HG03439 (cell line): ENCODE data around the gene NAA16.
"Not testable (repeated sequence)": the region's sequence is repeated elsewhere in the genome, so short reads cannot be mapped to it uniquely, and the experiment has no call there.

ENCODE experiments used
- ATAC-seq: cut with Tn5 transposase; IDR thresholded peaks from one replicate; pipeline ENCODE4 v1.9.1; 2021; ENCODE audit warnings: mild to moderate bottlenecking, moderate library complexity; ENCODE audit not compliant: unreplicated experiment

Gene NAA16

DNA sequence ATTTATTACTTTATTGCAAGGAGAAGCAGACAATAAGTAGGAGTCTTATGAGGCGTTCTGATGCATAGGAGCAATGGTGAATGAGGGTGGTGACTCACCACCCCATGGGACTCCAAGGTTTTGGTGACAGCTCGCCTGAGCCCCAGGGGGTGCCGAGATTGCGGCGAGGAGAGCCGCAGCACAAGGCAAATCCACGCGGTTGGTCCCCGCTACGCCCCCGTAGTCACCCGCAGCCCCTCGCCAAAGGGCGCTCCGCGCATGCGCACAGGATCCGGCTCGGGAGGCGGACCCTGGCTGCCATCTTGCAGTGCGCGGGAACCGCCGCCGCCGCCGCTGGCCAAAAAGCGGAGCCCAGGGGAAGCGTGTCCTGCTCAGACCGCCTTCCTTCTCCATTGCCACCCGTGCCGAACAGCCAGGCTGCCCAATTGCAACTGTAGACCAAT lies at the start of gene NAA16:
NAA16 (plus strand) TSS at position 305 of the 443 bp plus-strand sequence. CDS start 262 bp downstream, outside the sequence.
- ATAC-seq, result peak; percentile 82

DNA sequence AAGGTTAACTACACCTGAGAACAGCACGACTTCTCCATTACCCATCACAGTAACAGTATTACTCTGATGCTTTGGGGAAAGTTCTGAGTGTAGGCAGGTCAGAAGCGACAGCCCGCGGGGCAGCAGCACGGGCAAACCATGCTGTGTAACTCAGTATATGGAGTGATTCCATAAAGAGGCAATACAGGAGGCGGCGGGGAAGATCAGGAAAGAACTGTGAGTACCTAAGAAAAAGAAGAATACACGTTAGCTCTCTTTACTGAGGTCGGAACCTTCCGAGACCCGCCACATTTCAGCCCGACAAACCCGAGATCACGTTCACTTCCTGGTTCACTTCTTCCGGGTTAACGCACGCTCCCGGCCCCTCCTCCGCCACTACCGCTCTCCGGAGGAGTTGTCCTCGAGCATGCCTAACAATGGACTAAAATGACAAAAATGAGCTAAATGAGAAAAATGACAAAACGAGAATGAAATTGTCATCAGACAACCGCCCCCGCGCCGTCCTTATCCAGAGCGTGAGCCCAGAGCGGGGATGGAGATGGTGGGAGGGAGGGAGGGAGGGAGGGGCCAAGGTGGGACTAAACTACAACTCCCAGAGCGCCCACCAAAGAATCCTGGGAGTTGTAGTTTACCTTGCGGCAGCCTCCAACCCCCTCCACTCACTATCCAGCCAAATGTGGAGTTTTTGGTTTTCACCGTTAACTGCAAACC lies 47.7 kb upstream of the NAA16 start, which contains the start of gene MTRF1:
MTRF1 (minus strand) TSS at position 316 of the 711 bp plus-strand sequence. CDS start 2,669 bp downstream, outside the sequence.
- ATAC-seq, result peak; percentile 97

DNA sequence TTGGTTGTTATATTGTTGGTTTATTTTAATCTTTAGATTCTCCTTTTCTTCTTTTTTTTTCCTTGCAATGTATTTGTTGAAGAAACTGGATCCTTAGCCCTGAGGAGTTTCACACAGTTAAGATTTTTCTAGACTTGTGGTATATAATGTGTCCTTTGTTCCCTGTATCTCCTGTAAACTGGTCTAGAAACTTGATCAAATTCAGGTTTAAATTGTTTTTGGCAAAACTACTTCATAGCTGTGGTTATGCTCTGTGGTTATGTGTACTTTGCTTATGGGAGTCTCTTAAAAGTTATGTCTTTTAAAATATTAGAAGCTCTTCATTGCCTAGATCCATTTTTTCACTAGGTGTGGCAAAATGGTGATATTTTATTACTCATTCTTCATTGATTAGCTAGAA lies 44.0 kb upstream of the NAA16 start:
- ATAC-seq, result no peak

DNA sequence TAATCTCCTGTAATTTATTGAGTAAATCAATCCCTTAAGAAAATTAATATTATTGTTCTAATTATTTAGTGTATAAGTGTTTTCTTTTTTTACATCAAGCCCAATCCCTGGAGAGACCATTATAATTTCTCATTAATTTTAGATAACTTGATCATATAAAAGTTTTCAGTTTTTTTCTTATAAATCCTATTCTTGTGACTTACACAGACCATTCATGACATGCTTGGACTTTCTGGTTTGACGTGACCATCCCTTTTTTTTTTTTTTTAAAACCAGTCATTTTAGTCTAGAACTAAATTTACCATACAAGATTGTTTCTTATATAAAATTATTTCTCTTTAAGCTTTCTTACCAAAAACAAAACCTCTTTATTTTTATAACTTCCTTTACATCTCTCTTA lies 42.3 kb upstream of the NAA16 start:
- ATAC-seq, result no peak

DNA sequence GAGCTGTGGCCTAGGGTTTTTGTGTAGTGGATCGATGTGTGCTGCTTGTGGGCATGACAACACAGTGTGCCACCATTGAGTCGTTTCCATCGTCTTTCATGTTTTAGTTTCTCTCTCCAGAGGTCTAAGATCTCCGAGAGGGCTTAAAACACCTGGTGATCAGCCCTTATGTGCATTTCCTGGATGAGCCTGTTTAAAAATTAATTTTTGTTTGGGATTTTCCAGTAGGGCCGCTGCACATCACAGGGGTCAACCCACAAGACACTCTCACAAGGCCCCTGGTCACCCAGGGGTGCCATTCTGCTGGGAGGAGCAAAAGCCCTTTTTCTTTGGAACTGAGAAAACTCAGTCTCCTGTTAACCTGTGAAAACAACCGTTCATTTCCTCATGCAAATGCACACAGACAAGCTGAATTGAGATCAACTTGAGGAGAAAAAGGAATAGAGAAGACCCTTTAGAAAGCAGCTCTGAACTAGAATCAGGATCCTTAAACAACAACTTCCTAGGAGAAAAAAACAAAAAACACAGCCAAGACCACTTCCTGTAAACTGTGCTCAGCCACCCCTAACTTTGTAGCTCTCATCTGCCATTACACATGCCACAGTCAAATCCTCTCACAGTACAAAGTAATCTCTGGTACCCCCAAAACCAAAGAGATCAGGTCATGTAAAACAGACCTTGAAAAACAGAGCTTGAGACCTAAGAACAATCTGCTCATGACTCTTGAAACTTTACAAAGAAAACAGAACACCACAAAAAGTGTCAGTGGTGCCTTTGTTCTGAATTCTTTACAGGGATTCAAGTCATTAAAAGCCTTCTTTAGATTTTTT lies 39.4 kb upstream of the NAA16 start:
- no peak for ATAC-seq

DNA sequence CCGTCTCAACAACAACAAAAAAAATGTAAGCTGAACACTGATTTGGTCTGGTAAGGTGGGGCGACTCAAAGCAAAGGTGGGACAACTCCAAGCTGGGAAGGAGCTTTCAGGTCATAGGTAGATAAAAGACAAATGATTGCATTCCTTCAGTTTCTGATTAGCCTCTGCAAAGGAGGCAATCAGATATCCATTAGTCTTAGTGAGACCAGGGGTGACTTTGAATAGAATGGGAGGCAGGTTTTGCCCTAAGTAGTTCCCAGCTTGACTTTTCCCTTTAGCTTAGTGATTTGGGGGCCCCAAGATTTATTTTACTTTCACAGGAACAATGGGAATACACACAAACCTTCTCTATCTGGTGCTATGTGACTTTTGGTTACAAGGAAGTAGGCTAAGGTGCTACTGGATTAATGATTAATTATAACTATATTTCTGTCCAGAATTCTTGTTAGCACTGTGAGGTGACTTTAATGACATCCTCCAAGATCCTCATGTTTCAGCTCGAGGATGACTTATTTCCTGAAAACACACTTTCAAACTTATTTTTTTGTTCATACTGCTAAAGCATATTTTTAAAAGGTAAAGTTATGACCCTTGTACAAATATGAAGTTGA lies 37.1 kb upstream of the NAA16 start:
- ATAC-seq, result no peak

DNA sequence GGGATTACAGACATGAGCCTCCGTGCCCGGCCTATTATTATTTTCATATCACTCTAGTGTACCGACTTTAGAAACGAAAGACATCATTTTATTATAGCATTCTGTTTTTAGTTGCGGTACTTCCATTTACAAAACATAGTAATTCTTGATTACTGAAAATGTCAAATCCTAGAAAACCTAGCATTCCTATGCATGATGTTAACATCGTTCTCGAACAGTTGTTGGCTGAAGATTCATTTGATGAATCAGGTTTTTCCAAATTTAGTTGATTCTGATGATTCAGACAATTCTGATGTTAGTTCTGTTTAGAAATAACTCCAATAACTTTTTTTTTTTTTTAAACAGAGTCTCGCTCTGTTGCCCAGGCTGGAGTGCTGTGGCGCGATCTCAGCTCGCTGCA lies 36.2 kb upstream of the NAA16 start:
- ATAC-seq, result no peak

DNA sequence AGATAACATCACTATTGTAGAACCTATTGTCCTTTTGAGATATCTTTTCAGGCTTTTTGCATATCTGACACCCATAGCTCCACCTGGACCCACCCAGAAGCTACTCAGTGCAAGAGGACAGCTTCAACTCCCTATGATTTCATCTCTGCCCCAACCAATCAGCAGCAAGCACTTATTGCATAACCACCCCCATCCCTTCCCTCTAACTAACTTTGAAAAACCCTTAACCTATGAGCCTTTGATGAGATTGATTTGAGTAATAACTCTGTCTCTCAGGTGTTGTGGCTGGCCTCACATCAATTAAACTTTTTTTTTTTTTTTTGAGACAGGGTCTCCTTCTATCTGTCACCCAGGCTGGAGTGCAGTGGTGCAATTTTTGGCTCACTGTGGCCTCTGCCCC lies 34.2 kb upstream of the NAA16 start:
- ATAC-seq, result no peak

DNA sequence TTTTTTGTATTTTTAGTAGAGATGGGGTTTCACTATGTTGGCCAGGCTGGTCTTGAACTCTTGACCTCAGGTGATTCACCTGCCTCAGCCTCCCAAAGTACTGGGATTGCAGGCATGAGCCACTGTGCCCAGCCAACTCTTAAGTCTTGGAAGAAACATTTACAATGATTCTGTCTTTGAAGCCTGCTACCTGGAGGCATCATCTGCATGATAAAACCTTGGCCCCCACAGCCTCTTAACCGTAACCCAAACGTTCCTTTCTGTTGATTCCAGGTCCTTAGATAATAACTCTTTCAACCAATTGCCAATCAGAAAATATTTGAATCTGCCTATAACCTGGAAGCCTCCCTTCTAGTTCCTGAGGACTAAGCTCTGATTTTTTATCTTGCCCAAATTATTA lies 31.9 kb upstream of the NAA16 start:
- not testable (repeated sequence) for ATAC-seq

DNA sequence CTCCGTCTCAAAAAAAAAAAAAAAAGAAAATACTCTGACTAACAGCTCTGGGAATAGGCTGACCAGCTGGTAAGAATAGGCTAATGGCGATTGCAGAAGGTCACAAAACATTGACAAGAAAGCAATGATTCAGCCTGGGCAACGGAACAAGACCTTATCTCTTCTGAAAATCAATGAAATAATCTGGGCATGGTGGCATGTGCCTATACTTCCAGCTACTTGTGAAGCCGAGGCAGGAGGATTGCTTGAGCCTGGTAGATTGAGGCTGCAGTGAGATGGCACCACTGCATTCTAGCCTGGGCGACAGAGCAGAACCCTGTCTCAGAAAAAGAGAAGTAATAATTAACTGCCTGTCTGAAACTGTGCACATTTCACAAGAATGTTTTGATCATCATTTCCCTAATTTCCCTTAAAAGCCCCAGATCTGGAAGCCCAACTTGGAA lies 28.9 kb upstream of the NAA16 start:
- ATAC-seq, result no peak

DNA sequence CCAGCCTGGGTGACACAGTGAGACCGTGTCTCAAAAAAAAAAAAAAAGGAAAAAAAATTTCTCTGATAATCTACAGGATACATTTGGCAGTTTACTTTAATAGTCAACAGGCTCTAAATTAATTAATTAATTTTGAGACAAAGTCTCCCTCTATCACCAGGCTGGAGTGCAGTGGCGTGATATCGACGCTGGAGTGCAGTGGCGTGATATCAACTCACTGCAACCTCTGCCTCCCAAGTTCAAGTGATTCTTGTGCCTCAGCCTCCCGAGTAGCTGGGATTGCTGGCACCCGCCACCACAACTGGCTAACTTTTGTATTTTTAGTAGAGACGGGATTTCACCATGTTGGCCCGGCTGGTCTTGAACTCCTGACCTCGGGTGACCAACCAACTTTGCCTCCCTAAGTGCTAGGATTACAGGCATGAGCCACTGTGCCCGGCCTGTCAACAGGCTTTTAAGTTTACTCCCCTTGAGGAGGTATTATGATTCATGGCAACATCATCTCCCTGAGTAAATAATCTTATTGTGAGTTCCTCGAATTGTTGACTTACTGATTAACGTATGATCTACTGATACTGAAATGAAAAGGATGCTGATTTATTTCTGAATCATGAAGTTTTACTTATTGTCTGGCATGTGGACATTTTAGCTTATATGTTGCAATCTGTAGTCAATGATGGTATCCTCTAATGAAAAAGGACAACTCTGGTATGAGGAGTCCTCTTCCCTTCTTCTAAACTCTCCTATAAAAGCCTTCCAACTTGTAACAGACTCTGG lies 26.4 kb upstream of the NAA16 start:
- ATAC-seq, result no peak

DNA sequence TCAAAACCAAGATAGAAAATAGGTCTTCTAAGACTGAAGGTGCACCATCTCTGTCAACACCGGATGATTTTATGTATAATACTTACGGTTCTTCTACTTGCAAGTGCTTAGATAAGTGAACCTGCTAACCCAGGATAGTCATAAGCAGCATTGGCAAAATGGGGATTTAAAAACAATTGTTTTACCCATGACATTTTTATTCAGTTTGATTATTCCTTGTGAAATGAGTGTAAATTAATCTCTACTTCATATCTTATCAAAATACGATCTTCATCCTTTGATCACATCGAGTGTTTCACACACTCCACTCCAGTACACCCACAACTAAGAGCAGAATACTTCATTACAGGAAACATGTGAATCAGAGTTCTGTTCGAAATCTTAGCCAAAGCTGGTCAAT lies 24.7 kb upstream of the NAA16 start:
- ATAC-seq, result no peak

DNA sequence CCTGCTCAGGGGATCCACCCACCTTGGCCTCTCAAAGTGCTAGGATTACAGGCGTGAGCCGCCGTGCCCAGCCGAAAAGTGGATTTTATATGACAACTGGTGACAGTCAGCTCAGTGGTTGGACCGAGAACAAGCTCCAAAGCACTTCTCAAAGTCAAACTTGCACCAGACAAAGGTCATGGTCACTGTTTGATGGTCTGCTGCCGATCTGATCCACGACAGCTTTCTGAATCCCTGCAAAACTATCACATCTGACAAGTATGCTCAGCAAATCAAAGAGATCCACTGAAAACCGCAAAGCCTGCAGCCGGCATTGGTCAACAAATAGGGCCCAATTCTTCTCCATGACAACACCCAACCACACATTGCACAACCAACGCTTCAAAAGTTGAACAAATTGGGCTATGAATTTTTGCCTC lies 21.6 kb upstream of the NAA16 start:
- no peak for ATAC-seq

DNA sequence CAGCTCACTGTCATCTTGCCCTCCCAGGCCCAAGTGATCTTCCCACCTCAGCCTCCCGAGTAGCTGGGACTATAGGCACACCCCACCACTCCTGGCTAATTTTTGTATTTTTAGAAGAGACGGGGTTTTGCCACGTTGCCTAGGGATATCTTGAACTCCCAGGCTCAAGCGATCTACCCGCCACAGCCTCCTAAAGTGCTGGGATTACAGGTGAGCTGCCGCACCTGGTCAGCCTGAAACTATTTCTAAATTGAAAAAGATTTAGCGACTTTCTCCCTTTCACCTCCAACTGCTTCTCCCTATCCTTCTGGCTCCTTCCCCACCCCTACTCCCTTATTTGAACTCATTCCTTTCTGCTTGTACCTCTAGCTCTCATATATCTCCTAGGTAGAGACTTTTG lies 19.8 kb upstream of the NAA16 start:
- no peak for ATAC-seq

DNA sequence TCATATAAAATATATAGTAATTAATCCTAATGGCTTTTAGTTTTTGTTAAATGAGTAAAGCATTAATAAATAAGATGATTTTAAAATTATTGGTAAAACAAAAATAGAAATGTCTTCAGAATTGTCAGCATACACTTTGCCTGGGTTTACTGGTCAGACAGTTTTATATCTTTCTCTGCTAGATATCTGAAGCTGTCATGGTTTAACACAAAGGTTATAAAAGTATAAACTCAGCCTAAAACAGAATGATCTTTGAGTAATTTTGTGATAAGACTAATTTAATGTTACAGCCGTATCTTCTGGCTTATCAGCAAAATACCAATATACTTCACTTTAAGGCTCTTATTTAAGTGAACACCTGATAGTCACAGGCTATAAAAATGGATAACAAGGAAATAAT lies 17.8 kb upstream of the NAA16 start:
- ATAC-seq, result no peak

DNA sequence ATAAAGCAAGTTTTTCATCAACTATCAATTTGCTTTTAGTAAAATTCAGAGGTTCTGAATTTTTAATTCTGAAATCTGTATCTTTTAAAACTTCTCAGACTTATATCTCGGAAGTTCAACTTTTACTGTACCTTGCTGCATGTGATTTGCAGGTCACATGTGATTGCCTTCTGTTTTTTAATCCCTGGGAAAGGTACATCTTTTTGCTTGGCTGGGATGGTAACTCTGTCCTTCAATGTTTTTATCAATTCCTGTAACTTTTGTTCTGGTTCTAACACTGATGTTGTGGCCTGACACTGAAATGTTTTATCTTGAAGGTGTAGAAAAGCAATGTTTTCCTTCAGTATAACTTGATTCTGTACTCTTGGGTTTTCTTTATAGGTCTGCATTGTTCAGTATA lies 16.2 kb upstream of the NAA16 start:
- no peak for ATAC-seq

DNA sequence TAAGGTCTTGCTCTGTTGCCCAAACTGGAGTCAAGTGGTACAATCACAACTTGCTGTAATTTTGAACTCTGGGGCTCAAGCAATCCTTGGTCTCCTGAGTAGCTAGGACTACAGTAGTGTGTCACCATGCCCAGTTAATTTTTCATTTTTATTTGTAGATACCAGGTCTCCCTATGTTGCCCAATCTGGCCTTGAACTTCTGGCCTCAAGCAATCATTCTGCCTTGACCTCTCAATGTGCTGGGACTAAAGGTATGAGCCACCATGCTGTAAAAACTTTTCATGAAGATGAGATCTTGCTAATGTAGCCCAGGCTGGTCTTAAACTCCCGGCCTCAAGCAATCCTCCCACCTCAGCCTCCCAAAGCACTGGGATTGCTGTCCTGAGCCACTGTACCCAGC lies 15.1 kb upstream of the NAA16 start:
- ATAC-seq, result no peak

DNA sequence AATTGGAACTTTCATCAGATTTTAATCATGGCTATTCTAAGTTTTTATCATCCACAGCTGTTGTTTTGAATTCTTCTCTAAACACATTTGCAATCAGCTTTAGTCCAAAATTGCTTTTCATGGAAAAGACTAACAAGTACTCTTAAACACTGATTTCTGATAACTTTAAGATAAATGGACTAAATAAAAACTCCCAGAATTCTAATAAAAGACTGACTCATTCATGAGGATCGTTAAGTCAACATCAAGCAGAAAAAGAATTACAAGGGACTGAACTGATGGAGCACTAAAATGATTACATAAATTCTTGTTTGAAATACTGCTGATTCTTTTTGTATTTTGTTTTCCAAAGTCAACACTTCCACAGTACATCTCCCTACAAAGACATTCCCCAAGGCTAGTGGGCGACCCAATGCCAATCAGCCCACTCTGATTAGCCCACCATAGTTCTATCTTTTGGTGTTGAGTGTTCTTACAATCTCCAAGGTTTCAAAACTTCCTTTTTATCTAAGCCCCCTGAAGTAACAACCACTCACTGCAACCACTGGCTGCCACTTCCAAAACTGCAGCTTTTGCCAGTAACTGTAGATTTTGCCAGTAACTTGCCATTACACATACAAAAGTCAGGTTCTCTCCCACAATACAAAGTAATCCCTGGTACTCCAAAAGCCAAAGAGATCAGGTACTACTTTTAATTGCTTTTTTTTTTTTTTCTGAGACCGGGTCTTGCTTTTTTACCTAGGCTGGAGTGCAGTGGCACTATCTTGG lies 14.0 kb upstream of the NAA16 start:
- ATAC-seq, result no peak

DNA sequence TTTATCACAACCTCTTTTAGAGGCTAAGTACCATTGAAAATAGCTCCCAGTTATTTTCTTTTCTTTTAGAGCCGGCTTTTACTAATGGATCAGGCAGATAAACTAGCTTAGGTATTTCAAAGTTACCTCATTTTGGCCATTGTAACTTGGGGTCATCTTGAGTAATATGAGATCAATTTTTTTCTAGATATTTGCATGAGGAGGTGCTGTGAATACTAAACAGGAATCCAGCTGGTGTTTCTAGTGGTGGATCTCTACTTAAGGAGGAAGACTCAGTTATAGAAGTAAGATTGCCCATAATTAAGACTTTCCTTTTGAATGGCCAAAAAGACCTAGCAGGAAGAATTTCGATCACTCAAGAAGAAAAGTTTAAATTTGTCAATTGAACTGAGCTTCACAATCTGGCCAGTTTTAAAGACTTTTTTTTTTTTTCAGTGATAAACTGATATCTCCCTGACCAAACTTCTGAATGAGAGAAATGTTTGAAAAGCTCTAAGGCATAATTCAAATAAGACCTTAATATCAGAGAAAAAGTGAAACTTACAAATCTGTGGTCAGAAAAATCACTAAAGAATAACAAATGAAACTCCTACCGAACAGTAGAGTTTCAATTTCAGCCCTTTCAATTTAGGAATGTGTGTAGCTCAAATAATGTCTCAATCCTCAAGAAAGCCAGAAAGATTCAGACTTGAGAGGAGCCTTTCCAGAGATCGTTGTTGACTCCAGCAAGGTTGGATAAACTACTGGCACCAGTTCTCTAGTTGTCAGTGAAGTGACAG lies 11.6 kb upstream of the NAA16 start:
- no peak for ATAC-seq
